K562 (cell line): Measurements from ENCODE around the gene RNF39. TPM values are rescaled to one million over a fixed set of nuclear protein-coding genes. Genes with fewer than 3 reads are reported as not detected.

Experiments used
- AFF4 ChIP-seq: sonication (generic); formaldehyde crosslinking; IDR thresholded peaks from 2 replicates; pipeline ENCODE4 v1.8.0; 2023; ENCODE audit warnings: mild to moderate bottlenecking, missing genetic modification reagents
- ETV5 ChIP-seq: sonication (generic); formaldehyde crosslinking; IDR thresholded peaks from 2 replicates; pipeline ENCODE4 v1.4.0; 2020; ENCODE audit warnings: low read depth, mild to moderate bottlenecking, missing genetic modification reagents
- FOXA3 ChIP-seq, 2 experiments: fragments of 450-650 bp in 1 of 2; sonication (generic) in 1 of 2; formaldehyde crosslinking; IDR thresholded peaks in 1 of 2; conservative IDR thresholded peaks in 1 of 2; 2 replicates each; pipeline versions ENCODE4 v1.4.0 to v1.8.0; 2020 to 2022; ENCODE audit warnings: mild to moderate bottlenecking in 2 of 2, missing genetic modification reagents in 1 of 2
- KLF6 ChIP-seq: fragments of 250-450 bp; sonication (Bioruptor Pico); IDR thresholded peaks from 2 replicates; pipeline ENCODE4 v1.4.0; 2020; ENCODE audit warnings: mild to moderate bottlenecking, moderate library complexity, borderline replicate concordance
- NFYB ChIP-seq: IDR thresholded peaks from 2 replicates; pipeline ENCODE4 v1.6.1; 2011; ENCODE audit warnings: mild to moderate bottlenecking, moderate library complexity; ENCODE audit not compliant: insufficient read length; ENCODE audit errors: extremely low read depth
- PRDM10 ChIP-seq: fragments of 450-650 bp; IDR thresholded peaks from 2 replicates; pipeline ENCODE4 v1.6.1; 2018; ENCODE audit not compliant: partially characterized antibody
- RBFOX2 ChIP-seq: fragments of 200-400 bp; formaldehyde crosslinking; IDR thresholded peaks from 2 replicates; pipeline ENCODE4 v1.6.1; 2017; ENCODE audit warnings: low read depth, mild to moderate bottlenecking, low read length, moderate library complexity
- STAG1 ChIP-seq: sonication (generic); formaldehyde crosslinking; IDR thresholded peaks from 2 replicates; pipeline ENCODE4 v1.5.0; 2020; ENCODE audit warnings: missing genetic modification reagents, borderline replicate concordance
- UBTF ChIP-seq, 2 experiments: IDR thresholded peaks; 2 replicates each; pipeline ENCODE4 v1.6.1; 2012; ENCODE audit warnings: improper control_type of control experiment in 2 of 2, low read depth in 2 of 2, low read length in 2 of 2, borderline replicate concordance in 1 of 2
- XRCC4 ChIP-seq: IDR thresholded peaks from one replicate; pipeline ENCODE4 v1.6.1; 2011; ENCODE audit not compliant: insufficient read depth, insufficient read length; ENCODE audit errors: extremely low read depth
- ZC3H4 ChIP-seq: sonication (generic); formaldehyde crosslinking; IDR thresholded peaks from 2 replicates; pipeline ENCODE4 v1.9.0; 2021; ENCODE audit warnings: missing genetic modification reagents, borderline replicate concordance
- ZFX ChIP-seq: sonication (generic); formaldehyde crosslinking; IDR thresholded peaks from 2 replicates; pipeline ENCODE4 v1.8.0; 2022; ENCODE audit warnings: mild to moderate bottlenecking, missing genetic modification reagents, moderate library complexity
- ZKSCAN8 ChIP-seq: fragments of 200-800 bp; sonication (Bioruptor generic); IDR thresholded peaks from 2 replicates; pipeline ENCODE4 v1.6.1; 2016; ENCODE audit warnings: missing genetic modification characterization, missing compliant biosample characterization
- ZNF511 ChIP-seq: sonication (generic); formaldehyde crosslinking; IDR thresholded peaks from 2 replicates; pipeline ENCODE4 v1.8.0; 2022; ENCODE audit warnings: mild to moderate bottlenecking, missing genetic modification reagents
- polyA plus RNA-seq, 8 experiments: library from polyadenylated mRNA; depleted of rRNA in 4 of 8; stranded (reverse) in 5 of 8; unstranded in 3 of 8; fragments of >200 nt; fragmentation: Nextera tagmentation in 2 of 8; fragmentation: Illumina TruSeq in 1 of 8; extraction: Ambion mirVana in 2 of 8; extraction: Trizol in 1 of 8; gene quantifications; 2 replicates each; pipeline versions ENCODE4 v1.2.1 to v1.2.3, GENCODE V29; 2011 to 2014; ENCODE audit warnings: inconsistent platforms in 1 of 8, missing spikeins in 1 of 8
- total RNA-seq, 7 experiments: library from RNA; depleted of rRNA in 6 of 7; stranded (reverse); fragments of >200 nt in 6 of 7; fragmentation: Illumina TruSeq in 2 of 7; extraction: Trizol in 2 of 7; gene quantifications; 2 replicates each; pipeline versions ENCODE4 v1.2.1 to v1.2.3, GENCODE V29; 2011 to 2021; ENCODE audit warnings: low replicate concordance in 1 of 7

RNF39 gene
- total and polyA plus RNA-seq, 9 of the 15 experiments (the other 6 are each of a cell fraction or from before 2014, with no cell fraction given) = not detected

- TF ChIP-seq PRDM10 = peak; percentile 92
- 0 out of 4 replicates have a peak, but pooled peaks of 1 of the 2 experiments have one; percentile 27 for TF ChIP-seq UBTF (IDR thresholded peaks at IDR 0.05; ENCODE audit: borderline replicate concordance in 1 of 2, low read depth in 2 of 2, low read length in 2 of 2)
- no peak for TF ChIP-seq STAG1 (CRISPR knock-in tag)
- no peak for TF ChIP-seq ZKSCAN8 (CRISPR knock-in tag)
- 0 out of 2 replicates have a peak, but pooled peaks have one; percentile 40 for TF ChIP-seq ETV5 (CRISPR knock-in tag)
- TF ChIP-seq KLF6 = no peak
- peak; percentile 72 for TF ChIP-seq RBFOX2
- no peak for TF ChIP-seq XRCC4
- TF ChIP-seq FOXA3 (CRISPR knock-in tag; conservative IDR thresholded peaks at IDR 0.05 in 1 of 2, IDR thresholded peaks at IDR 0.05 in 1 of 2) = 0 out of 4 replicates have a peak, but pooled peaks of 1 of the 2 experiments have one; percentile 36
- TF ChIP-seq NFYB = no peak
- peak; percentile 78 for TF ChIP-seq ZFX
- peak; percentile 67; the same call in 1 of the 2 replicates for TF ChIP-seq ZNF511
- TF ChIP-seq AFF4 (CRISPR knock-in tag) = no peak; the same call in 1 of the 2 replicates
- no peak for TF ChIP-seq ZC3H4 (CRISPR knock-in tag)
Observed at GRCh38 chr6:30101444-30102413, 26.2 kb upstream of the RNF39 start (continued).
